Measurements from ENCODE around the gene RAB11FIP4. TPM values are rescaled to one million over a fixed set of nuclear protein-coding genes. Genes with fewer than 3 reads are reported as not detected.

RAB11FIP4 gene
- total and polyA plus RNA-seq, 4 donors = 1.5 to 16.0 (median 3.3) TPM

GRCh38 chr17:31568539-31568938 lies 177.1 kb downstream of the RAB11FIP4 start:
- Histone ChIP-seq H3K9ac (ENCODE audit: low read depth in 1 of 2, low read length in 2 of 2) (peak overlapping the region in 1 of 2 donors; percentile 17), H3K36me3 (ENCODE audit: control insufficient read depth in 4 of 4, insufficient read depth in 3 of 4, low read depth in 1 of 4, low read length in 3 of 4) (peaks cover 0 to 3% (median 0%) of the 10 kb centered on the region in 4 donors), H3K4me3 (ENCODE audit: low read depth in 1 of 3, low read length in 3 of 3) (peak overlapping the region in 1 of 3 donors; percentile 2), H3K27me3 (ENCODE audit: control insufficient read depth in 4 of 4, insufficient read depth in 4 of 4, low read length in 3 of 4) (no peaks in the 10 kb centered on the region), H3K4me1 (ENCODE audit: control insufficient read depth in 4 of 4, insufficient read depth in 4 of 4, low read length in 3 of 4) (peaks cover 31 to 78% (median 60%) of the 10 kb centered on the region in 4 donors), H3K9me3 (ENCODE audit: control insufficient read depth in 4 of 4, low read length in 3 of 4) (no peaks in the 10 kb centered on the region), H3K27ac (ENCODE audit: low read depth in 1 of 2, low read length in 2 of 2) (peak overlapping the region; percentile 89 to 98)
- no peak for DNase-seq (ENCODE audit: low spot score)
- TF ChIP-seq GABPA (IDR thresholded peaks at IDR 0.05 in 1 of 2, conservative IDR thresholded peaks at IDR 0.05 in 1 of 2) = peak in 1 of 2 donors; percentile 44
- TF ChIP-seq, protein P1, sequence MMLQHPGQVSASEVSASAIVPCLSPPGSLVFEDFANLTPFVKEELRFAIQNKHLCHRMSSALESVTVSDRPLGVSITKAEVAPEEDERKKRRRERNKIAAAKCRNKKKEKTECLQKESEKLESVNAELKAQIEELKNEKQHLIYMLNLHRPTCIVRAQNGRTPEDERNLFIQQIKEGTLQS (IDR thresholded peaks at IDR 0.05) = peak; percentile 80
- TF ChIP-seq JUND (IDR thresholded peaks at IDR 0.05) = peak; percentile 37 to 84
- TF ChIP-seq, protein P2, sequence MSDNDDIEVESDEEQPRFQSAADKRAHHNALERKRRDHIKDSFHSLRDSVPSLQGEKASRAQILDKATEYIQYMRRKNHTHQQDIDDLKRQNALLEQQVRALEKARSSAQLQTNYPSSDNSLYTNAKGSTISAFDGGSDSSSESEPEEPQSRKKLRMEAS (IDR thresholded peaks at IDR 0.05) = peak; percentile 92
- TF ChIP-seq ZBTB33 (IDR thresholded peaks at IDR 0.05) = peak; percentile 86
- TF ChIP-seq TAF1 (conservative IDR thresholded peaks at IDR 0.05) = no peak
- no peak for TF ChIP-seq CTCF (IDR thresholded peaks at IDR 0.05; ENCODE audit: low read depth, low read length, missing input control)
- TF ChIP-seq FOXA2 (IDR thresholded peaks at IDR 0.05) = peak; percentile 57
- TF ChIP-seq RXRA (IDR thresholded peaks at IDR 0.05) = peak; percentile 80 to 90
- TF ChIP-seq RAD21 (IDR thresholded peaks at IDR 0.05) = peak; percentile 50 to 51
- peak; percentile 55 for TF ChIP-seq HNF4G (IDR thresholded peaks at IDR 0.05)
- peak; percentile 50 for TF ChIP-seq REST (IDR thresholded peaks at IDR 0.05)
- TF ChIP-seq SP1 (IDR thresholded peaks at IDR 0.05) = peak; percentile 82
- peak; percentile 53 for TF ChIP-seq NR2F2 (IDR thresholded peaks at IDR 0.05)
- peak; percentile 73 for TF ChIP-seq FOXA1 (IDR thresholded peaks at IDR 0.05)
- peak; percentile 88 to 93 for TF ChIP-seq HNF4A (conservative IDR thresholded peaks at IDR 0.05)
- peak in 1 of 2 donors; percentile 83 for TF ChIP-seq EGR1 (IDR thresholded peaks at IDR 0.05; ENCODE audit: low read depth in 2 of 2)
- peak; percentile 91 for TF ChIP-seq YY1 (IDR thresholded peaks at IDR 0.05)
- WGBS = 32% methylated on average over 7 of the region's 7 CpGs

Measured in liver (tissue), 9 donors.